ENCODE data around the gene HIF1A. TPM values are rescaled to one million over a fixed set of nuclear protein-coding genes. Genes with fewer than 3 reads are reported as not detected.

Gene HIF1A
- total RNA-seq (ENCODE audit: low replicate concordance), result 110 and 294 TPM in 2 replicates

GRCh38 chr14:61694830-61695694 is at the start of gene HIF1A:
Gene HIF1A, plus strand, starts transcription at chr14:61695513. Its CDS starts 292 bp downstream, at chr14:61695805.

GRCh38 chr14:61761959-61762786 is 66.9 kb downstream of the HIF1A start, which contains the start of gene SNAPC1:
Gene SNAPC1, plus strand, starts transcription at chr14:61762420. Its CDS starts 41 bp downstream, at chr14:61762461.

Other genes starting within 250 kb of the HIF1A start
- 7.6 and 9.0 TPM in 2 replicates for gene SNAPC1, start 66.9 kb downstream of the HIF1A start, total RNA-seq (ENCODE audit: low replicate concordance)
- under 0.01 and 0.12 TPM in 2 replicates for gene SYT16, start 117.2 kb downstream of the HIF1A start, total RNA-seq (ENCODE audit: low replicate concordance)